GM21367 (cell line): ENCODE data around the gene CFH.
"Not testable (repeated sequence)": the region's sequence is repeated elsewhere in the genome, so short reads cannot be mapped to it uniquely, and the experiment has no call there.

ENCODE experiments used
- ATAC-seq: cut with Tn5 transposase; IDR thresholded peaks from one replicate; pipeline ENCODE4 v1.9.1; 2021; ENCODE audit not compliant: unreplicated experiment

CFH gene

DNA sequence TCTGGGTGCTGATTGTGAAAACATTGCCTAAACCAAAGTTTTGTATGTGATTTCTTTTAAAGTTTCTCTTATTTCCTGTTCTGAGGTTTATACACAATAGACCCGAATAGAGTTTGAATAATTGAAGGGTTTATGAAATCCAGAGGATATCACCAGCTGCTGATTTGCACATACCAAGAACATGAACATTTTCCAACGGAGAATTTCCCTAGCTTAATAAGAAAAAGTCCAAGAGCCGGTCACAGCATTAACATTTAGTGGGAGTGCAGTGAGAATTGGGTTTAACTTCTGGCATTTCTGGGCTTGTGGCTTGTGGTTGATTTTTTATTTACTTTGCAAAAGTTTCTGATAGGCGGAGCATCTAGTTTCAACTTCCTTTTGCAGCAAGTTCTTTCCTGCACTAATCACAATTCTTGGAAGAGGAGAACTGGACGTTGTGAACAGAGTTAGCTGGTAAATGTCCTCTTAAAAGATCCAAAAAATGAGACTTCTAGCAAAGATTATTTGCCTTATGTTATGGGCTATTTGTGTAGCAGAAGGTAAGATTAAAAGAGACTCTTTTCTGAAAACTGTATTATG, at the start of gene CFH:
CFH (plus strand) TSS at position 407 of the 579 bp plus-strand sequence; CDS start at position 482, 75 bp downstream.
- no peak for ATAC-seq

DNA sequence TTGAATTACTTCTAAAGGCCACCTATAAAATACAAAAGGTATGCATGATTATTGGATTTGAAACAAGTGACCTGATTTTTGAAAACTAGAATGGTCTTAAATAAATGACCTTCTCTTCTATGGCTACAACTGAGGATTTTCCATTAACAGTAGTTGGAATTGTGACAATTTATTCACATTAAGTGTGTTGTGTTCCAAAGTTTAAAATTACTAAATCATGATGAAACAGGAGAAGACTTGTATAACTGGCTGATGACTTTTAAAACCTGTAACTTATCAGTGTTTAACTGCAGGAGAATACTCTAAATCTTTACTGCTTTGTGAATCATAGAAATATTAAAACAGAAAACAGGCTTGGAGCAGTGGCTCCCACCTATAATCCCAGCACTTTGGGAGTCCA, 48.2 kb upstream of the CFH start:
- ATAC-seq = no peak

DNA sequence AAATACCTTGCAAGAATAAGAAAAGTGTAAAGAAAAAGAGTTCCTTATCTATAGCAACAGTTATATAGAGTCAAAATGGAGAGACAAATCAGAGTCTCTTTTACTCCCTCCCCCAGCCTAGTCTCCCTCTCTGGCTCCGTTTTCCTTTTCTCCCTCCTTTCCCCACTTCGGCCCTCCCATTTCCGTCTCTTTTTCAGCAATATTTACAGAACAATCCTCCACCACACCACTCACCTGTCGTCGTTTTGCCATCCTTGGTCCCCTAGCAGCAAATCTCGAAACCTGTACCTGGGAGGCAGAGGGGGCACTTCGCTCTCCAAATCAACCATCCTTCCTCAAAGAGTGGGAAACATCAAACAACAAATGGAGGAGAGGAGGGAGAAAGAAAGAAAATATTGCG, 43.9 kb upstream of the CFH start:
- ATAC-seq = no peak

- no peak for ATAC-seq
These were observed 43.2 kb upstream of the CFH start, which contains the start of gene KCNT2 for GRCh38 chr1:196608390-196609369. Gene KCNT2 (minus strand): TSS chr1:196608440. CDS start chr1:196608309, 131 bp downstream.

- no peak for ATAC-seq
These were observed 42.5 kb upstream of the CFH start for GRCh38 chr1:196609370-196609737.

GRCh38 chr1:196611873-196612272, 40.0 kb upstream of the CFH start:
- no peak for ATAC-seq

DNA sequence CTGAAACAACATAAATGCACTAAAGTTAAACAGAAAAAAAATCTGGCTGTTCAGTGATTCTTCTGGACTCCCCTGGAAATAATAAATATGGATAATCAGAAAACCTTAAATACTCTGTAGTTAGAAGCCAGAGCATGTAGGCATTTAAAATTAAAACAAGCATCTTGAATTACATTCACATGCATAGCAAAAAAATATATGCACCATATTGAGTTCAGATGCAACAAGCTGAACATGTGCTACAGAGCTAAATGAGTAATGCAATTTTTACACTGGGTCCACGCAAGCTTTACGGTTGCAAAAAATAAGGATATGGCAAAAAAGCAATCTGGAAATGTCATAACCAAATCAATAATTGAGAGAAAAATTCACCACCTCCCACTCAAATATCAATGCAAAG, 32.1 kb upstream of the CFH start:
- ATAC-seq = no peak

DNA sequence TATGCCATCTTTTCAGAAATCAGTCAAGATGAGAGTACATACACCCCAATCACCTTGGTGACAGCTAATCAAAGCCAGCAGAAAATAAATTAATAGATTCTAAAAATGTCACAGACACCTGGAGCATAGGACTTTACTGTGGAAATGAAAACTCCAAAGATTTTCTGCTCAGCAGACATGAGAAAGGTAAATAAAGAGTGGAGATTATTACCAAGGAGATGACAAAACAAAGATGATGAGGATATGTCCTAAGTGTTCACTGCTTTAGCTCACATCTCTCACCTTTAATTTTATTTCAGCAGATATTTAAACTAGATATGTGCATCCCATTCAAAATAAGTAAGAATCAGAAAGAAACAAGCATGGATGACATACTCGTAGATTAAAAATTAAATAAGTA, 28.8 kb upstream of the CFH start:
- ATAC-seq = no peak

DNA sequence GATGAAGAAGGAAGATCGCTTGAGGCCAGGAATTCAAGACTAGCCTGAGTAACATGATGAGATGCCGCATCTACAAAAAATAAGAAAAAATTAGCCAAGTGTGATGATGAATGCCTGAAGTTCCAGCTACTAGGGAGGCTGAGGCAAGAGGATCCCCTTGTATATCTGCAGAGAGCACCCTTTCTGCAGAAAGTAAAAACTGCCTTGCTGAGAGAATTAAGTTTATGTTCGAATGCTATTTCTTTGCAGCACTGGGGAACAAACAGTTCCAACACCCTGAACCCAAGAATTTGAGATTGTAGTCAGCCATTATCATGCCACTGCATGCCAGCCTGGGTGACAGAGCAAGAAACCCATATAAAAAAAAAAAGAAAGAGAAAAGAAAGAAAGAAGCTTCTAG, 23.0 kb upstream of the CFH start:
- no peak for ATAC-seq

DNA sequence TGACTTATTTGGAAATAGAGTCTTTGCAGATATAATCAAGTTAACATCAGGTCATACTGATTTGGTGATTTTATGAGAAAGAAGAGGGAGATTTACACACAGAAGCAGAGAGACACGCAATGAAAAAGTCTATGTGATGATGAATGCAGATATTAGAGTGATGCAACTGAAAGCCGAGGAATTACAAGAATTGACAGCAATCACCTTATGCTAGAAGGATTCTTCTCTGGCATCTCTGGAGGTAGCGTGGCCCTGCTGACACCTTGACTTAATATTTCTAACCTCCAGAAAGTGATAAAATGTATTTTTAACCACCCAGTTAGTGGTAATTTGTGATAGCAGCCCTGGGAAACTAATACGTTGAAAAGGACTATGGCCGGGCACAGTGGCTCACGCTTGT, 14.2 kb upstream of the CFH start:
- no peak for ATAC-seq

DNA sequence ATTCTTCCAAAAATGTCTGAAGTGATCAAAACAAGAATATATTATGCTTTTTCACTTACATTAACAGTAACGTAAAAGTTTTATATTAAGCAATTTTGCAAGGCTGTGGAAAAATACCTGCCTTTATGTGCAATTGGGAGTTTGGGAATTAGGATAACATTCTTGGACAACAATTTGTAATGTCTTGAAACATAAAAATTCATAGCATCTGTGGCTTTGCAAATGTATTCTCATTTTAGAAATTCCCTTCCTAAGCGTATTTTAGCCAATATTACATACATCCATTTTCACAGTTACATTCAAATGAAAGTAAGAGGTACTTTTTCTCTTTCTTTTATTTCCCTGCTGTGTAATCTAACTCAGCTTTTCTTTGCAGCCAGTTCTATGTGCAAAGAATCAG, 13.4 kb upstream of the CFH start:
- ATAC-seq = no peak

- not testable (repeated sequence) for ATAC-seq
These were observed 12.6 kb upstream of the CFH start for GRCh38 chr1:196639291-196639690.

DNA sequence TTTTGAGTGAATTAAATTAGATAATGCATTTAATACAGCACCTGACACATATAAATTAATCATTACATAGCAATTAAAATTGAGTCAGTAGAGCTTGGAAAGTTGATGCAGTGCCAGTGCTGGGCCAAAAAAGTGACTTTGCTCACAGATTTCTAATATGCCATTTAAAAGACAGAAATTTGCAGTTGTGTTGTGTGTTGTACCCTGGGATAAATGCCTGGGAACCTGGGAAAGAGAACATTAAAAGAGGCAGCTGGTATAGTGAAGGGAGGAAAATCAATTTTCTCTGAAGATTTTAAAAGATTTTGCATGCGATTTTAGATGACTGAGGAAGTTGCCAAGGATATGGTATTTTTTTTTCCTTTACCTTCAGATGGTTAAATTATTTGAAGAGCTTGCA, 10.9 kb upstream of the CFH start:
- ATAC-seq = no peak

DNA sequence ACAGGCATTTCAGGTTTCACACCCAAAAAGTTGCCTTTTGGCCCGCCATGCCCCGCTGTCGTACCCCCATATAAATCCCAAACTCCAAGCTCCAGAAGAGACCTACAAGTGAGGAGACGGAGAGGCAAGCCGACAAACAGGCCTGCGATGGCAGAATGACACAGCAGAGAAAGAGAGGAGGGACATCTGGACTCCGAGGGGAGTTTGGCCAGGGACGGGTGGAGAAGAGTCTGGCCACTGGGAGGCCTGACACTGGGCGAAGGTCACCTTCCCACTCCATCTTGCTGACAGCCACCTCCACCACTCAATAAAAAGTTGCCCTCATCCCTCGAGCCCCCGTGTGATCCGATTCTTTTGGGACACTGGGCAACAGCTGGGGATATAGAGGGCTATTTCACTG, 1.9 kb upstream of the CFH start:
- ATAC-seq = no peak

- no peak for ATAC-seq
These were observed 1.4 kb upstream of the CFH start for GRCh38 chr1:196650403-196650802.

DNA sequence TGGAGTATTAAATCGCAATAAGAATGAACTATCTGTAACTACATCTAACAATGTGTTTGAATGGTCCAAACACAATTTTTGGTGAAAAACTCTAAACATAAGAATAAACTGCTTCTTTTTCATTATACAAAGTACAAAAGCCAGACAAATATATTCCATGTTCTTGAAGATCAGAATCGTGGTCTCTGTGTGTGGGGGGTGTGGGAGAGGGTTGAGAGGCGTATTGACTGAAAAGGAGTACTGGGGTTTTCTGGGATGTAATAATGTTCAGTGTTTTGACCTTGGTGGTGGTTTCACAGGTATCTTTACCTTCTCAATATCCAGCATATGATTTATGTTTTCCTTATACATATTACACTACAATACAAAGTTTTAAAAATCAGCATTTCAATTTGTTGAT, 764 bp upstream of the CFH start:
- no peak for ATAC-seq

DNA sequence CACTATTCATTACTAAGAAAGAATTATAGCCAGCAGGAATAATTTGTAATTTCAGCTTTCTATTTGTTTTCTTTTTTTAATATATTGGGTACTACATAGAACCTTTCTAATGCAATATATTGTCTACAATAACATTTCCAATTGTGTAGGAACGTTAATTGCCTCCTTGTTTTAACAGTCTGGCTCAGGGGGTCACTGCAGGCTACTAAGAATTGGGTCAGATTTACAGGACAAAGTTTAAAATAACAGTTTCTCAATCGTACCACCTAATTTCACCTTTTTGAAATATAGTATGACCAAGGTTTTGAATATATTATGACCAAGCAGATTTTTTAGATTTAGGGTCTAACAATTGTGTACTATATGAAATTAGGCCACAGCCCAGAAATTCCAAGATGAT, 2.4 kb downstream of the CFH start:
- ATAC-seq = no peak

DNA sequence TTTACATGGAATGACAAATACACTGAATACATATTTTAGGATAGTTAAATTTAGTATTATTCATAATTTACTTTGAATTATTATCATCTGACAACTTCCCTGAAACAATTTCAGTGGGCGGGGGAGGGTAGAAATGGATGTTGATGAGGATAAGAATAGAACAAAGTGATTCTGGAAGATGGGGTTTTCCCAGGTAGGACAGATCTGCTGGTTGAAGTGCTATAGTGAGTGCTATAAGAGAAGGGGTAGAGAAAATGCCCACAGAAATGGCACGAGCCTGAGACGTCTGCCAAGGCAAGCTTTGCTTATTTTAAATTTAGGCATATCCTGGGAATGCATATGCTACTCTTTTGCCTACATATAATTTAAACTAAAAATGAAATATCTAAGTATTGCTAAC, 3.2 kb downstream of the CFH start:
- no peak for ATAC-seq

- no peak for ATAC-seq
These were observed 3.7 kb downstream of the CFH start for GRCh38 chr1:196655494-196655893.

DNA sequence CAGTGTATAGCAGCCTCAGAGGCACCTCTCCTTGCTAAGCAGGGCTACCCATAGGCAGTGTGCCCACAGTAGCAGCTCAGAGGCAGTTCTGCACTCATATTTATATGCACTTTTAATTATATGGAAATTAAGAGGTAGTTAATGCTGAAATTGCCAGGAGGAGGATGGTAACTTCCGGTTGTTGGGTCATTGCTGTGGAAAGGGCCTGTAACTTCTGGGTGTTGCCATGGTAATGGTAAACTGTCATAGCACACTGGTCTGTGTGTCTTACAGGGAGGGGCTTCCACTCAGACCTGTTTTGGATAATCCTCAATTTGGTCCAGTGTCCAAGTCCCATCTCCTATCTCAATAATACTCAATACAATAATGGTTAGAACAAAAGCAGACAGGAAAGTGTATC, 7.6 kb downstream of the CFH start:
- ATAC-seq = no peak

DNA sequence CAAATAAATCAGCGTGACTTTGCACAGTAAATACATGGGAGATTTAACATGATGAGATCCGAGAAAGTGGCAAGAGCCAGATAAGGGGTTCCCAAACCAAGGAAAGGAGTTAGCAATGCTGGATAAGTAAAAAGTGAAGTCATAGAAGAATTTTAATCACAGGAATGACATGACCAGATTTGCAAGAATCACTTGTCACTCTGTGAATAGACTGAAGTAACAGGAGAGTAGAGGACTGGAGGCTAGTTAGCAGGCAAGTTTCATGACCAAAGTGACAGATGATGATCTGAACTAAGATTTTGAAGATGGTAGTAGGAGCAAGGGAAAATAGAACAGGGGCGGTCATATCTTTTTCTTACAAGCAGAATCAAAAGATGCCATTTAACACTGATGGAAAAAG, 8.4 kb downstream of the CFH start:
- no peak for ATAC-seq

- peak; percentile 90 for ATAC-seq
These were observed 9.0 kb downstream of the CFH start for GRCh38 chr1:196660852-196661251.
